ENCODE data around the gene MAGI2.
A peak's percentile ranks its signal among the peaks of the same experiment; 100 is the strongest.
"Not testable (repeated sequence)": the region's sequence is repeated elsewhere in the genome, so short reads cannot be mapped to it uniquely, and the experiment has no call there.

The MAGI2 gene

GRCh38 chr7:78019447-78020135, 1433.9 kb downstream of the MAGI2 start:
- DNase-seq (ENCODE audit: low read depth in 1 of 2, low spot score in 1 of 2), result peak; percentile 29 to 39

- DNase-seq (ENCODE audit: low read depth in 1 of 2, low spot score in 1 of 2), result no peak
Measured at GRCh38 chr7:78018641-78019446, 1434.6 kb downstream of the MAGI2 start.

GRCh38 chr7:78017591-78018100, 1435.8 kb downstream of the MAGI2 start:
- no peak for DNase-seq (ENCODE audit: low read depth in 1 of 2, low spot score in 1 of 2)

GRCh38 chr7:78015574-78016260, 1437.8 kb downstream of the MAGI2 start:
- DNase-seq (ENCODE audit: low read depth in 1 of 2, low spot score in 1 of 2), result no peak

- DNase-seq (ENCODE audit: low read depth in 1 of 2, low spot score in 1 of 2), result no peak
Measured at GRCh38 chr7:78014401-78014800, 1439.1 kb downstream of the MAGI2 start.

GRCh38 chr7:78013386-78013785, 1440.1 kb downstream of the MAGI2 start:
- no peak for DNase-seq (ENCODE audit: low read depth in 1 of 2, low spot score in 1 of 2)

- no peak for DNase-seq (ENCODE audit: low read depth in 1 of 2, low spot score in 1 of 2)
Measured at GRCh38 chr7:78011642-78012041, 1441.8 kb downstream of the MAGI2 start.

GRCh38 chr7:78007231-78007630, 1446.2 kb downstream of the MAGI2 start:
- DNase-seq (ENCODE audit: low read depth in 1 of 2, low spot score in 1 of 2), result no peak

- DNase-seq (ENCODE audit: low read depth in 1 of 2, low spot score in 1 of 2), result no peak
Measured at GRCh38 chr7:78006063-78006755, 1447.3 kb downstream of the MAGI2 start.

- no peak for DNase-seq (ENCODE audit: low read depth in 1 of 2, low spot score in 1 of 2)
Measured at GRCh38 chr7:78002715-78003114, 1450.8 kb downstream of the MAGI2 start.

GRCh38 chr7:78002021-78002420, 1451.4 kb downstream of the MAGI2 start:
- no peak for DNase-seq (ENCODE audit: low read depth in 1 of 2, low spot score in 1 of 2)

GRCh38 chr7:77999168-77999567, 1454.3 kb downstream of the MAGI2 start:
- not testable (repeated sequence) for DNase-seq (ENCODE audit: low read depth in 1 of 2, low spot score in 1 of 2)

- no peak for DNase-seq (ENCODE audit: low read depth in 1 of 2, low spot score in 1 of 2)
Measured at GRCh38 chr7:77995717-77996116, 1457.8 kb downstream of the MAGI2 start.

- DNase-seq (ENCODE audit: low read depth in 1 of 2, low spot score in 1 of 2), result no peak
Measured at GRCh38 chr7:77993838-77994237, 1459.6 kb downstream of the MAGI2 start.

- no peak for DNase-seq (ENCODE audit: low read depth in 1 of 2, low spot score in 1 of 2)
Measured at GRCh38 chr7:77991656-77992055, 1461.8 kb downstream of the MAGI2 start.

GRCh38 chr7:77989981-77990566, 1463.4 kb downstream of the MAGI2 start:
- DNase-seq (ENCODE audit: low read depth in 1 of 2, low spot score in 1 of 2), result no peak

- DNase-seq (ENCODE audit: low read depth in 1 of 2, low spot score in 1 of 2), result no peak
Measured at GRCh38 chr7:77985974-77986339, 1467.5 kb downstream of the MAGI2 start.

GRCh38 chr7:77985232-77985973, 1468.1 kb downstream of the MAGI2 start:
- DNase-seq (ENCODE audit: low read depth in 1 of 2, low spot score in 1 of 2), result no peak

GRCh38 chr7:77983973-77984372, 1469.5 kb downstream of the MAGI2 start:
- no peak for DNase-seq (ENCODE audit: low read depth in 1 of 2, low spot score in 1 of 2)

- no peak for DNase-seq (ENCODE audit: low read depth in 1 of 2, low spot score in 1 of 2)
Measured at GRCh38 chr7:77982926-77983550, 1470.4 kb downstream of the MAGI2 start.
